Activated CD4-positive, CD25-positive, alpha-beta regulatory T cell treated with anti-CD3 and anti-CD28 coated beads, Interleukin-2, amount 50 U/mL, for 16 hours (primary cell): ENCODE measurements around the gene FAM171A1.
"Not testable (repeated sequence)": the region's sequence is repeated elsewhere in the genome, so short reads cannot be mapped to it uniquely, and the experiment has no call there.

ENCODE experiments used
- DNase-seq: peaks from one replicate; pipeline ENCODE4 v3.0.0-alpha.2; 2020; ENCODE audit warnings: low read depth, low spot score

FAM171A1 gene

DNA sequence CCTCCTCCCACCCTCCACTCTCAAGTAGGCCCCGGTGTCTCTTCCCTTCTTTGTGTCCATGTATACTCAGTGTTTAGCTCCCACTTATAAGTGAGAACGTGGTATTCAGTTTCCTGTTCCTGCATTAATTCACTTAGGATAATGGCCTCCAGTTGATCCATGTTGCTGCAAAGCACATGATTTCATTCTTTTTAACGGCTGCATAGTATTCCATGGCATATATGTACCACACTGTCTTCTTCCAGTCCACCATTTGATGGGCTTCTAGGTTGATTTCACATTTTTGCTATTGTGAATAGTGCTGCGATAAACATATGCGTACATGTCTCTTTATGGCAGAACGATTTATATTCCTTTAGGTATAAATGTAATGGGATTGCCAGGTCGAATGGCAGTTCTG, 51.0 kb downstream of the FAM171A1 start:
- DNase-seq: no peak

DNA sequence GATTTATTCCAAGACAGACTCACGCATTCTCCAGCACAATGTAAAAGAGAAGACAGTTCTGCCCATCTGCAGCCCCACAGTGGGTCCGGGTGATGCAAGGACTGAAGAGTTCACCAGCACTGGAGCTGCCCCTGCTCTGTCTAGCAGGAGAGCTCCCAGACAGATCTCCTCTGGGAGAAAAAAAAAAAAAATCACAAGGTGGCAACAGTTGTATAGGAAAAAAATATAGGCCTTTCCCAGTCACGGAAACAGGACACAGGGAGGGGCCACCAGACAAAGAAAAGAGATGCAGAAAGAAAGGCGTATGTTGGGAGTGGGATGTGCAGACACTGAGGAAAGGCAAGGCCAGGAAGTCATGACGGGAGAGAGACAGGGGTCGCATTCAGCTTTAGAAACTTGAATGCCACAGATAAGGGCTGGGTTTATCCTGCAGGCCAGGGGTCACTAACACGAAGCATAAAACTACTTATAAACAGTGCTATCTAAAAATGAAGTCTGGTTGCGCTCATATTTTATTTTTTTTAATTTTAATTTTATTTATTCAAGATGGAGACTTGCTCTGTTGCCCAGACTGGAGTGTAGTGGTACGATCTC, 54.1 kb downstream of the FAM171A1 start:
- DNase-seq: no peak

DNA sequence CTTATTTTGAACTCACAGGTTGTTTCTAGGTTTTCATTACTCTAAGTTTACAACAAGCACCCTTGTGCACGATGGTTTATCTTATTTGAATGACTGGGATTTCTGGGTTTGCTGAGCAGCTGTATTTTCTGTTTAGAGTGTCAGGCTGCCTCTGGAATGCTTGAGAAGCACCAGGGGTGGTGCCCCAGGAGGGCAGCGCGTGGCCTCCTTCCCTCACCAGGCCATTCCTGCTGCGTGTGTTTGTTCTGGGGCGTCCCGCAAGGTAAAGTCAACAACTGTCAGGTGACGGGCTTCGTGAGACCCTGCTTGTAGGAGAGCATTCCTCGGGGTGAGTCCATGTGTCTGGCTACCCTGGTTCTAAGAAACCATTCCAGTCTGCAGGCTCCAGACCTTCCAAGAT, 54.9 kb downstream of the FAM171A1 start:
- DNase-seq: no peak

DNA sequence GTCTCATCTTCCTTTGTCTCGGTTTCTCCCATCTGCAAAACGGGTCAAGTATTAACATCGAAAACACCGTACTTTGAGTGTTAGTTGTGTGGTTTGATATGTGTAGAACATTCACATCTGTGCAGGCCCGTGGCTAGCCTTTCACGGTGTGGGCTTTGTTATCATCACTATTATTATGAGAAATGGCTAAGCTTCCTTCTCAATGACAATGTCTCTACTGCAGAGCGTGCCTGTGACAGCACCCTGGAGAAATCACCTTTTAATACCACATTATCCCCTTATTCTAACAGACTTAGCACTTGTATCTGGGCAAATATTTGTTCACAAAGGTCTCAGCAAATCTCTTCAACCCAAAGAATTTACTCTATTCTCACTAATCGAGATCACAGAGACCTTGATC, 55.8 kb downstream of the FAM171A1 start:
- no peak for DNase-seq

DNA sequence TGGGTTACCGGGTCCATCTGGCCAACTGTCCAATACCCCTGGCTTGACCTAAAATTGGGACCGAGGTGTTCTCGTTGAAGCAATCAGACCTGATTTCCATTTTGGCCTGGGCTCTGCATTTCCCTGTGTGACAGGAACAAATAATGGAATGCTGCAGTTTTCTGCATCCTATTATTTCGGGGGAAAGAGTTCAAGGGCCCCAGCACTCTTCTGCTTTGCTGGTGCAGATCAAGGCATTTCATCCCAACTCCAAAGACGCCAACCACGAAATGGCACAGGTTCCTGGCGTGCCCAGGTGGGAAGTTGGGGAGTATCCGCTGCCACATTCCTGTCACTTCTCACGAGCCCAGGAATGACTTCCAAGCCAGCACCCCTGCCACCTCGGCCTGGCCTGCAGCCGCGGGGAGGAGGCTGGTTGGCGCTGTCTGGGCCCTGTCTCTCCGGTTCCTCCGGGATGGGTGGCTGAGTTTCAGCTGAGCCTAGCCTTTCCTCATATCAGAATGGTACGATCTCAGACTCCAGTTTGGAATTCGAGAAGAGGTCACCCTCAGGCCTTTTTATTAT, 56.5 kb downstream of the FAM171A1 start:
- no peak for DNase-seq

DNA sequence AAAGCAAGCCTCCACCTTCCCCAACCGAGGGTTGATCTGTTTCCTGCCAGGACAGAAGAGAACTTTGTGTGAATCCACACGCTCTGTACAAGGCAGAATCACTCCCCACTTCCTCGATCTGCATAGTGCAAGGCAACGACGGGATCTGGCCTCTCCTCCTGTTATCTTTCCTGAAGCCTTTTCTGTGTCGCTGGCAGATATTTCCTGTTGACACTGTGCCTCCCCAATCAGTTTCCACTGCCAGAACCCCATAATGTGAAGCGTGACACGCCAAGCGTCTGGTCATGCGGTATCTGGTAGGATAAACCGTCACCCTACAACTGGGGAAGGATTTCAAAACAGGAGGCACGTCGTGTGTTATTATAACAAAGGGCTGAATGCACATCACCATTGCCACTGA, 57.2 kb downstream of the FAM171A1 start:
- no peak for DNase-seq

DNA sequence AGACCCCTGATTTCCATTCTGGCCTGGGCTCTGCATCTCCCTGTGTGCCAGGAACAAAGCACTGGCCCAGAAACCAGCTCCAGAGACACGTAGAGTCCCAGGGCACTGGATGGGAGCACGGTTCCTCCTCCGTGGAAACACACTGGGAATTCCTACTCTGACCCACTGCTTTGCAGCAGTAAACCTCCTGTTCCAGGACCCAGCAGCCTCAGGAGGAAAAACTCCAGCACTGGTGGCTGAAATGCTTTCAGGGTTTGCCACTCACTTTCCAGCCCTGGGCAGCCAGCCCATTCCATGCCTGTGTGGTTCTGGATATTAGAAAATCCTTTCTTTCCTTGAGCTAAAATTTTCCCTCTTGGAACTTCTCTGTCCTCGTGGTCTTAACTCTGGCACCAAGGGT, 58.0 kb downstream of the FAM171A1 start:
- DNase-seq: no peak

DNA sequence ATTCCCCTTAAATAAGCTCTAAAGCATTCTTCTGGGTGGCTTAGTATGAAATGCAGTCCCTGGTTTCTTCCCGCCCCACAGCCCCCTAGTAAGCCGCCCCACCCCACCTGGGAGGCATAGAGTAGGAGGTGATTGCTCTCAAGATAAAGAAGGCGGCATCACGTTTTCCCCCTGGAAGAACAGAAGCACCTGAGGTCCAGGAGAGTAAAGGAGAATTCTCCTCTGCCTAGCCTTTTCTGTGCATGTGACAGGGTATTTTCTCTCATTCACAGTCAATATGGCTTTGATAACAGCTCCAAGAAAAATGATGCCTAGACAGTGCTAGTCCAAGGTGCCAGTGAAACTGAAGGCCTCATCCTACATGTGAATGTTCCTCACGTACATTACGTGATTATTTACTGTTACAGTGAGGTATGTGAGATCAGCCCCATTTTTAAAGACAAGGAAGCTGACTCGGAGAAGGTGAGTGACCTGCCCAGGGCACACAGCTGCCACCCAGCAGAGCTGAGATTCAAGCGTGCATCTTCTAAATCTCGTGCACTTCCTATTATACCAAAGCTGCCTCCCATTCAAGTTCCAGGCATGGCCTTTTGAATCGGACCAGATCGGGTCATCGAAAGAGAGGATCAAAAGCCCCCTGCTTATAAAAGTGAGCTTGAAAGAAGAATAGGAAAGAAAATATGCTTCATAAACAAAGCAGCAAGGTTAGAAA, 59.4 kb downstream of the FAM171A1 start:
- no peak for DNase-seq

DNA sequence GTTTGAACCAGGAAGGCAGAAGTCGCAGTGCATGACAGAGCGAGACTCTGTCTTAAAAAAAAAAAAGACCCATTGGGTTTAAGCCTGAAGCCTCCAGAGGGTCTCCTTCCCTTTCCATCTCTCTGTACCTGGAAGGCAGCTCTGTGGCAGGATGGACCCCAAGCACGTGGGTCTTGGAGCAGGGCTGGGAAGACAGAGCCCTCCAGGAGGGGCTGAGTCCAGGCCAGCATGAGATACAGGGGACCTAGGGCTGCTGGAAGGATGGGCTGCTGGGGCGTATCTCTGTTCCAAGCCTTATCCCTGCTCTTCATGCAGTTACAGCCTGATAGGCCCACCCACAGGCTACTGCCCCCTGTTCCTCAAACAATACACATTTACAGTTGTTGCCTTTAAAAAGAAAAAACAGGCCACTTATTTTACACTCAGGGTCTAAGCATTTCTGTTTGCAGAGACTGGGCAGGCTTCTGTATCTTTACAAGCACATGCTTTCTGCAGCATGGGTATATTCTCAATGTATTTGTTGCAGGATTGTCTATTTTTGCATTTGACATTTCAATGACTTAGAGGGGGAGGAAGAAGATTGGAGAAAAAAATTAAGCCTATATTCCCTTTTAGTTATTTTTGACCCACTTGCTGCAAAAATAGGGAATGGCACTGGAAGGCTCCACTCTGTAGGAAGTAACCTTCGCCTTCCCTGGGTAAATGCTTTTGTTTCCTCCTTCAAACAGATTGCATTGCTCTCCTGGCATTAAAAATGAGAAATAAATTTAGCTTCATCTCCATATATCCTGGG, 60.1 kb downstream of the FAM171A1 start:
- DNase-seq: no peak

DNA sequence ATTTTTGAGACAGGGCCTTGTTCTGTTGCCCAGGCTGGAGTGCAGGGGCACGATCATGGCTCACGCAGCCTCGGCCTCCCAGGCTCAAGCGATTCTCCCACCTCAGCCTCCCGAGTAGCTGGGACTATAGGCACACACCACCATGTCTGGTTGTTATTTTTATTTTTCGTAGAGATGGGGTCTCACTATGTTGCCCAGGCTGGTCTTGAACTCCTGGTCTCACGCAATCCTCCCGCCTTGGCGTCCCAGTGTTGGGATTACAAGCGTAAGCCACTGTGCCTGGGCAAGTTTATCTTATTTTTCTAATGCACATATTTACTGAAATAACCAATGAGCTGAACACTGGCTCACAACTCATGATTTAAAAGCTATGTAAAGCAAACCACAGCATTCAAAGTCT, 61.9 kb downstream of the FAM171A1 start:
- DNase-seq: no peak

DNA sequence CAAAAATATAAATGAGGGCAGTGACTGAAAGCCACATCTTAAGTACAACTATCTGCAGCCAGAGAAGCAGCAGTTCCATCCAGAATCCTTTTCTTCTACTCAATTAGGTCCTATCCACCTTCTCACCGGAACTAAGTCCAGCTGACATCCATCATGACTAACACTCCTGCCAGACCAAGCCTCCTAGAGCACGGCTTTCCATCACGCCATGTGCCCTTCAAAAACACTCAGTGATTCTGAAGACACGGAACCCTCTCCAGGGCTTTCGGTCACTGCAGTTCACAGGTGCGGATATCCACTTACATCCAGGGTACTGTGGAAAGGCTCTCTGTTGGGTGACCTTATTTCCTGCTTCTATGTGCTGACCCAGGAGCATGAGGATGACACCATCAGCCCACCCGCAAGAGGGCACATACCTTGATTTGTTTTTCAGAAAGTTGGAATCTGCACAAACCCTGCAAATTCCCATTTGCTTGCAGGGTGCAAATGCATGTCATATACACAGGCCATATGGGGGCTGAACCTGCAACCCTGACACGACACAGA, 64.3 kb downstream of the FAM171A1 start:
- DNase-seq: no peak

DNA sequence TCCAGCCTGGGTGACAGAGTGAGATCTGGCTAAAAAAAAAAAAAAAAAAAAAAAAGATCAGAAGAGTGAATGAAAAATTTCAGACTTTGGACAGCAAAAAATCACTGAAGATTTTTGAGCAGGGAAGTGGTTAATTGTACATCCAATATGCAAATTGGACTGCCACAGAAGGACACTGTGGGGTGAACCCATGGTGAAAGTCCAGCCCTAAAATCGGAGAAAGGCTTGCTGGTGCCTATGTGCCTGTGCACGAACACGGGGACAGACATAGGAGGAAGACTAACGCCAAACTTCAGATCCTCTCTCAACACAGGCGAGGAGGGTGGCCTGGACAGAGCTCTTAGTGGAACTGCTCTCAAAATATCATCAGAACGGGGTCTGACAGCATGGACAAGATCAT, 65.5 kb downstream of the FAM171A1 start:
- no peak for DNase-seq

DNA sequence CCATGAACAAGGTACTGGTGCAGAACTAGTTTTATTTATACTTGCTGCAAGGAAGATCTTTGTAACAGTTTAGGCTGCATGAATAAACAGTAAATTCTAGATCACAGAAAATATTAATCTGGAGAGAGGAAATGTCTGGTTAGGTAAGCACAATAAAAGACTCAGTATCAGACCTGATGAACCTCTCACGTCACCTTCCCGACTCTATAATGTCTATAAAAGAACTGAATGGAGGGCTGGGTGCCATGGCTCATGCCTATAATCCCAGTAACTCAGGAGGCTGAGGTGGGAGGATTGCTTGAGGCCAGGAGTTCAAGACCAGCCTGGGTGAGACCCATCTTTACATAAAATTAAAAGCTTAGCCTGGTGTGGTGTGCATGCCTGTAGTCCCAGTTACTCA, 65.9 kb downstream of the FAM171A1 start:
- no peak for DNase-seq

DNA sequence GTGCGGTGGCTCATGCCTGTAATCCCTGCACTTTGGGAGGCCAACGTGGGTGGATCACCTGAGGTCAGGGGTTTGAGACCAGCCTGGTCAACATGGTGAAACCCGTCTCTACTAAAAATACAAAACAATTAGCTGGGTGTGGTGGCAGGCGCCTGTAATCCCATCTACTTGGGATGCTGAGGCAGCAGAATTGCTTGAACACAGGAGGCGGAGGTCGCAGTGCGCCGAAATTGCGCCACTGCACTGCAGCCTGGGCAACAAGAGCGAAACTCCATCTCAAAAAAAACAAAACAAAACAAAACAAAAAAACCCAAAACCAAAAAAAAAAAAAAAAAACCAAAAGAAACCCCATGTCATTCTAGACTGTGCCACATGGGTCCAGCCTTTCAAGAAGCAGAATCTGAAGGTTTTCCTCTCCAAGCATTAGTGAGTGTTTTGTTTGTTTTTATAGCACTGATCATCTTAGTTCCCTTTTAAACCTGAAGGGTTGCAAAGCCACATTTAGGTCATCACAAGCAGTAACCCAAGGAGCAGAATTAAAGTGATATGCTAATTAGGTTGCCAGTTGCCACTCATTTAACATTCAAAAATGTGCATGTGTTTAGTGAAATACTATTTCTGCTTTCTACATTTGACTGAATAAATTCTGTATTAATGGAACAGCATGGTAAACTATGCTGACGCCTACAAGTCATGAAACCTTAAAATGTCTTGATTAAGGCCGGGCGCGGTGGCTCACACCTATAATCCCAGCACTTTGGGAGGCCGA, 68.7 kb downstream of the FAM171A1 start:
- not testable (repeated sequence) for DNase-seq

DNA sequence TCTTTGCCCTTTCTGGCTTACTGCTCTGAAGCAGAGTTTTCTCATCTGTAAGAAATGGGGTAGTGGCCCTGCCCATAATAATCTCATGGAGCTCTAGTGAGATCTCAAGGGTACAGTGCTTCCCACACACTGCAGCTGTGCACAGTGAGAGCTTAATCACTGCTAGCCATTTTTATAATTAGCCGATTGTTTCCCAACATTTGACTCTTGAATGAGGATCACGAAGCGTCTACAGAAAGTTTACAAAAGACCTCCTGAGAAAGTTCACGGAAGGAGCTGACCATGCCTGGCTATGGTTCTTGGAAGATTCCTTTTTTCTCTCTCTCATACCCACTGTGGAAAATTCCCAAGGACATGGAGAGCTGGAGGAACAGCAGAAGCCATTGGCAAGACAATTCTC, 70.4 kb downstream of the FAM171A1 start:
- DNase-seq: no peak

DNA sequence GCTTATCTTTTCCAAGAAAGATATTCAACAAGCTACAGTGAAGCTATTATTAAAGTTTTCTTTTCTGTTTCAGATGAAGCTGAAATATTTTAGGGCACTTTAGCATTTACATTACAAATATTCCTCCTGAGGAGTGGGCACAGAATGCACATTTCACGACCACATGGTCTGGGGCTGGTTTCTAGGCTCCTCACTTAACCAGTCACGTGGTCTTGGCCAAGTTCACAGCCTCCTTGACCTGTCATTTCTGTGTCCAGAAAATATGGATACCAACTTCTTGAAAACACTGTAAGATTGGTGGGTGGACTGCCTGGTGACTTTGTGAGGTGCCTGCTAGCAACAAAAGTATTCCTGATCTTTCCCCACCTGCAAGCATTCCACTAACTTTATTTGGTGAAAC, 70.9 kb downstream of the FAM171A1 start:
- DNase-seq: no peak

DNA sequence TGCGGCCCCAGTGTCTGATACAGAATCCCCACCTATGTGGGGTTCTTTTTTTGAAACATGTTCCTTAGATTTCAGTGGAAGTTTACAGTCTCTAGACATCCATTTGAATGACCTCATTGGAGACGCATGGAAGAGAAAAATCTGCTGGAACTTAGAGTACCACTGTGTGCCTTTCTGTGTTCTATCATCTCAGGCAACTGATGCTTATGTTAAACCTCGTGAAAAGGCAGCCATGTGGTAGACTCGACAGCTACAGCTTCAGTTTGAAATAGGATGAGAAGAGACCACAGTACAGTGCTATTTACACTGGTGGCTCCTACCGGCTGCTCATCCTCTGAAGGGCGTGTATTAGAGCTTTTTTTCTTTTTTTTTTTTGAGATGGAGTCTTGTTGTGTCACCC, 74.4 kb downstream of the FAM171A1 start:
- DNase-seq: no peak

DNA sequence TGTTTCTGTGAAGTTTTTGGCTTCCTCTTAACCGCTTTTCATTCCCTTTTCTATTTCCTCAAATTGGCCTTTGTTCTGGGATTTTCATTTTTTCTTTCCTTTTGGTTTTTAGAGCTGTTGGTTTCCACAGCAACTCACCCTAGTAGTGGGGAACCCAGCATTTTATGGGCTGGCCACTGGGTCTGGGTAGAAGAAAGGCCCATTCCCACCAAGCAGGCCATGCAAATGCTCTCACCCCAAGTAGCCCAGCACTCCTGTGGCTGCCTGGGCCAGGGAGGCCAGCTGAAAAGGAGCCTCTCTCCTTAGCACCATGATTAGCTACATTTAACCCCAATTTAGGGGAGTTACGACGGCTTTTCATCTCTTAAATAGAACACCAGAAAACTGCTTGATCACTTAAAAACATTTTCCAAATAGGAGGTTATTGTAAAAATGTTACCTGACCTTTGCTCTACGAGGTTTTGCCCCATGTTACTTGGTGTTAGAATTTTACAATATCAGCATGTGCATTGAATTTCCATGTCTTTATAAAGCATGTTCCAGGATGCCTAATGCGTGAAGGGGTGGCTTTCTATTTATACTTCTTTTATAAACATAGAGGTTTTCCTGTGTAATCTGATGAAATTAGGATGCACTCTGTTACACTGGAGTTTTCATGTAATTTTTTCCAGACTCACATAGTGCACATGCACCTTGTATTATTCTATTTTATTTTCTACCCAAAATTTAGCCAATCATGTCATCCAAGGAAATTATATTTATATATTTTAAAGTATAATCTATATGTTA, 75.4 kb downstream of the FAM171A1 start:
- no peak for DNase-seq

DNA sequence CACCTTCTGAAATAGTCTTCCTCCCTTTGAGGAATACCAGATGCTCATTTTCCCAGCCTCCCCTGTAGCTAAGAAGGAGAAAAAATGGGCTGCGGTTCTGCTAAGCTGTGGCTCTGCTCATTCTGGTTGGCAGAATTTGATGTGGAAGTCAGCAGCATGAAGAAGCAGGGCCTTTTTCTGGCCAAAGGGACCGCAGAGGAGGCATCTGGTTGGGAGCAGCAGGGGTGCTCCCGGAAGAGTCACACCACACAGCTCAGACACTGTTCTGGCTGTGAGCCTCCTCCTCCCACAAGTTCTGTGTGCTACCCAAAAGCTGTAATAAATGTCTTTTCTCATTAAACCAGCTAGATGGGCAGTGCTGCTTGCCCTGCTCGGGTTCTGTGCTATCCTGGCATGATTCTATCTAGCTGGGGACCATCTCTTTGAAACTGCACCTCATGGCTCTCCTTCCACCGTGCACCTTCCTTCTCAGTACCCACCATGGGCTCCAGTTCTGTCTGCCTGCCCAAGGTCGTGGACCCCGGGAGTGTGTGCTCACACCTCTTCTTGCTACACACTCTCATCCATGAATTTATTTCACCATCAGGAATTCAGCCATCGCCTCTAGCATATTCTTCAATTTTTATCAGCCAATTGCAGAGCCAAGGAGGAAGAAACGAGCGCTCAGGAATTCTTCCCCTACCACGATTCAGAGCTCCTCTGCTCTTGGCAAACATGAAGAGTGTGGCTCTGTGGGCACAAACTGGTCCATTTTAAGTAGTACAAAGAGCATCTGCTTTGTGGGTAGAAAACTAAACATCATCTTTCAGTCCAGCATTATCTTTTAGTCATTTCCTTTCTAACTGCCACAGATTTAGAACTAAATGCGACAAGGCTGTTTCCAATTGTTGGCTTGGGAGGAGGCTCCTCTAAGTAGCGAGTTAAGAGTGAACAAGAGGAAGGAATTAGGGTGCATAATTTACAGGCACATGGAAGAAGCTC, 76.9 kb downstream of the FAM171A1 start:
- DNase-seq: no peak

DNA sequence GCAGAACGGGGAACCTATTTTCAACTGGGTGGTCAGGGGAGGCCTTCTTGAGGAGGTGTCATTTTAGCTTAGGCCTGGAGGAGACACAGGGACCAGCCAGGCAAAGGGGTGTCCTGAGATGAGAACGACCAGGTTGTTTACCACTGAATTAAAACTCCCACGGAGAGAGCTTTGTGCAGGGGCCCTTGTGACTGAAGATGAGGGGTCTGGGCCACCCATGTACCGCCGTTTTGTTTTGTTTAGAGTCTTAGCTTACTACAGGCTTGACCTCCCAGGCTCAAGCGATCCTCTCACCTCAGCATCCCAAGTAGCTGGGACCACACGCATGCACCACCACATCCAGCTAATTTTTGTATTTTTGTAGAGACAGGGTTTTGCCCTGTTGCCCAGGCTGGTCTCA, 80.4 kb downstream of the FAM171A1 start:
- DNase-seq: no peak
